H1 (cell line): ENCODE data around the gene SPOCK1. TPM values are rescaled to one million over a fixed set of nuclear protein-coding genes. Genes with fewer than 3 reads are reported as not detected.

ENCODE experiments used
- E2F6 ChIP-seq: IDR thresholded peaks from 2 replicates; pipeline ENCODE4 v1.6.1; 2012; ENCODE audit warnings: inconsistent platforms
- PHF8 ChIP-seq: fragments of 200-600 bp; sonication (generic); conservative IDR thresholded peaks from 2 replicates; pipeline ENCODE4 v1.7.1; 2012; ENCODE audit warnings: low read depth, mild to moderate bottlenecking, inconsistent platforms, low read length, moderate library complexity
- RFX5 ChIP-seq: IDR thresholded peaks from 2 replicates; pipeline ENCODE4 v1.6.1; 2011; ENCODE audit warnings: low read depth, low read length, improper control_type of control experiment, borderline replicate concordance
- SIX5 ChIP-seq: IDR thresholded peaks from 2 replicates; pipeline ENCODE4 v1.6.1; 2011; ENCODE audit warnings: mild to moderate bottlenecking, low read depth, low read length
- TAF7 ChIP-seq: optimal IDR thresholded peaks from 2 replicates; pipeline ENCODE3; 2011; ENCODE audit warnings: low read depth, mild to moderate bottlenecking, inconsistent platforms, low read length, moderate library complexity, borderline replicate concordance
- TCF12 ChIP-seq: IDR thresholded peaks from 2 replicates; pipeline ENCODE4 v1.6.1; 2011; ENCODE audit warnings: low read depth, mild to moderate bottlenecking, low read length
- polyA plus RNA-seq, 7 experiments: library from polyadenylated mRNA; depleted of rRNA in 3 of 7; stranded (reverse) in 5 of 7; unstranded in 2 of 7; fragments of >200 nt in 5 of 7; fragments of 200-250 nt in 2 of 7; gene quantifications; 1 replicate in 5 of 7; 2 replicates in 1 of 7; 4 replicates in 1 of 7; pipeline versions ENCODE4 v1.2.1 to v1.2.3, GENCODE V29; 2011 to 2013; ENCODE audit warnings: missing spikeins in 2 of 7, mixed read lengths in 2 of 7
- total RNA-seq: library from RNA; stranded (reverse); fragmentation: NEBNext Ultra II Directional; extraction: Animal tissue kit (Norgen Biotek cat#: 25700); gene quantifications from 2 replicates; pipeline ENCODE4 v1.2.1, GENCODE V29; 2021
- TF ChIP-seq, protein P1 (sequence below): fragments of 300-600 bp; sonication (generic); IDR thresholded peaks from 2 replicates; pipeline ENCODE4 v1.7.1; 2012; ENCODE audit warnings: low read length, moderate library complexity, mild to moderate bottlenecking, inconsistent platforms; ENCODE audit not compliant: insufficient replicate concordance

SPOCK1 gene
- total and polyA plus RNA-seq, 2 of the 8 experiments (the other 6 are each of a cell fraction or from before 2014, with no cell fraction given), result 6.9 to 18.1 TPM

DNA sequence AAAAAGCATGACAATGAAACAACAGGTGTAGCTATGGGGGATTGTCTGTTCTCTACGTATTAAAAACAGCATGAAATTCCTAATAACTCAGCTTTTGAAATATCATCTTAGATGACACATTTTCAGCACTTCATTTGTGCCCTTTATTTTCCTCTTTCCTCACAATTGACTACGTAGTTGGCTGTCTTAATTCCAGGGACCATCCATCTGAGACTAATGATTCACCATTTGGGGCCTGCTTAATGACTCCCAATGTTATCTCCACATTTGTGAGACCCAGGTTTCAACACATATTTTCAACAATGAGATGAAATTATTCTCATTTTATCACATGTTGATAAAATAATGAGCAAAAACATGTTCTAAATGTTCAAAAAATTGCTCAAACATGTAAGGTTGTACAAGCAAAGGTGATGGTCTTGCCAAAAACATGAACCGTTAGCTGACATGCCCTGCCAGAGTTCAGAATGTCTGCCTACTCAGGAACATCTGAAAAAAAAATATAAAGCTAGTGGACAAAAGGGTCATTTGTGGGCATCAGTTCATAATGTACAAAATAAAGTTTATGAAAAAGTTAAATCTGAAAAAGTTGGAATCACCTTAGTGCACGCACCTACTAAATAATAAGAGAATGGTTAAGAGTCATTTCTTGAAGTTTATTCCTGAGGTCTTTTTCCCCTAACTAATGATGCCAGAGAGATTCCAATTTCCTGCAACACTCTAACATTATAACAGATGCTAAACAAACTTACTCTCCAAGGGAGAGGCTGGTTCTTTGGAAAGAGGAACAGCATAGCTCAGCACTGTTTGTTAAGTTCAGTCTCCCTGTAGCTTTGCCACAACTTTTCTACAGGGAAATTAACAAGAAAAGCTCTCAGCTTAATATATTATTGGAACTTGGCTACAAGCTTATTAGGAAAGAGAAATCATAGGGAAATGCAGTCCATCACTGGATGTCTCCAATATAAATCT is 275.5 kb downstream of the SPOCK1 start (continued):
- TF ChIP-seq TAF7, result no peak
- no peak for TF ChIP-seq TCF12
- TF ChIP-seq E2F6, result no peak
- TF ChIP-seq RFX5, result no peak
- no peak for TF ChIP-seq SIX5
- TF ChIP-seq, protein P1, sequence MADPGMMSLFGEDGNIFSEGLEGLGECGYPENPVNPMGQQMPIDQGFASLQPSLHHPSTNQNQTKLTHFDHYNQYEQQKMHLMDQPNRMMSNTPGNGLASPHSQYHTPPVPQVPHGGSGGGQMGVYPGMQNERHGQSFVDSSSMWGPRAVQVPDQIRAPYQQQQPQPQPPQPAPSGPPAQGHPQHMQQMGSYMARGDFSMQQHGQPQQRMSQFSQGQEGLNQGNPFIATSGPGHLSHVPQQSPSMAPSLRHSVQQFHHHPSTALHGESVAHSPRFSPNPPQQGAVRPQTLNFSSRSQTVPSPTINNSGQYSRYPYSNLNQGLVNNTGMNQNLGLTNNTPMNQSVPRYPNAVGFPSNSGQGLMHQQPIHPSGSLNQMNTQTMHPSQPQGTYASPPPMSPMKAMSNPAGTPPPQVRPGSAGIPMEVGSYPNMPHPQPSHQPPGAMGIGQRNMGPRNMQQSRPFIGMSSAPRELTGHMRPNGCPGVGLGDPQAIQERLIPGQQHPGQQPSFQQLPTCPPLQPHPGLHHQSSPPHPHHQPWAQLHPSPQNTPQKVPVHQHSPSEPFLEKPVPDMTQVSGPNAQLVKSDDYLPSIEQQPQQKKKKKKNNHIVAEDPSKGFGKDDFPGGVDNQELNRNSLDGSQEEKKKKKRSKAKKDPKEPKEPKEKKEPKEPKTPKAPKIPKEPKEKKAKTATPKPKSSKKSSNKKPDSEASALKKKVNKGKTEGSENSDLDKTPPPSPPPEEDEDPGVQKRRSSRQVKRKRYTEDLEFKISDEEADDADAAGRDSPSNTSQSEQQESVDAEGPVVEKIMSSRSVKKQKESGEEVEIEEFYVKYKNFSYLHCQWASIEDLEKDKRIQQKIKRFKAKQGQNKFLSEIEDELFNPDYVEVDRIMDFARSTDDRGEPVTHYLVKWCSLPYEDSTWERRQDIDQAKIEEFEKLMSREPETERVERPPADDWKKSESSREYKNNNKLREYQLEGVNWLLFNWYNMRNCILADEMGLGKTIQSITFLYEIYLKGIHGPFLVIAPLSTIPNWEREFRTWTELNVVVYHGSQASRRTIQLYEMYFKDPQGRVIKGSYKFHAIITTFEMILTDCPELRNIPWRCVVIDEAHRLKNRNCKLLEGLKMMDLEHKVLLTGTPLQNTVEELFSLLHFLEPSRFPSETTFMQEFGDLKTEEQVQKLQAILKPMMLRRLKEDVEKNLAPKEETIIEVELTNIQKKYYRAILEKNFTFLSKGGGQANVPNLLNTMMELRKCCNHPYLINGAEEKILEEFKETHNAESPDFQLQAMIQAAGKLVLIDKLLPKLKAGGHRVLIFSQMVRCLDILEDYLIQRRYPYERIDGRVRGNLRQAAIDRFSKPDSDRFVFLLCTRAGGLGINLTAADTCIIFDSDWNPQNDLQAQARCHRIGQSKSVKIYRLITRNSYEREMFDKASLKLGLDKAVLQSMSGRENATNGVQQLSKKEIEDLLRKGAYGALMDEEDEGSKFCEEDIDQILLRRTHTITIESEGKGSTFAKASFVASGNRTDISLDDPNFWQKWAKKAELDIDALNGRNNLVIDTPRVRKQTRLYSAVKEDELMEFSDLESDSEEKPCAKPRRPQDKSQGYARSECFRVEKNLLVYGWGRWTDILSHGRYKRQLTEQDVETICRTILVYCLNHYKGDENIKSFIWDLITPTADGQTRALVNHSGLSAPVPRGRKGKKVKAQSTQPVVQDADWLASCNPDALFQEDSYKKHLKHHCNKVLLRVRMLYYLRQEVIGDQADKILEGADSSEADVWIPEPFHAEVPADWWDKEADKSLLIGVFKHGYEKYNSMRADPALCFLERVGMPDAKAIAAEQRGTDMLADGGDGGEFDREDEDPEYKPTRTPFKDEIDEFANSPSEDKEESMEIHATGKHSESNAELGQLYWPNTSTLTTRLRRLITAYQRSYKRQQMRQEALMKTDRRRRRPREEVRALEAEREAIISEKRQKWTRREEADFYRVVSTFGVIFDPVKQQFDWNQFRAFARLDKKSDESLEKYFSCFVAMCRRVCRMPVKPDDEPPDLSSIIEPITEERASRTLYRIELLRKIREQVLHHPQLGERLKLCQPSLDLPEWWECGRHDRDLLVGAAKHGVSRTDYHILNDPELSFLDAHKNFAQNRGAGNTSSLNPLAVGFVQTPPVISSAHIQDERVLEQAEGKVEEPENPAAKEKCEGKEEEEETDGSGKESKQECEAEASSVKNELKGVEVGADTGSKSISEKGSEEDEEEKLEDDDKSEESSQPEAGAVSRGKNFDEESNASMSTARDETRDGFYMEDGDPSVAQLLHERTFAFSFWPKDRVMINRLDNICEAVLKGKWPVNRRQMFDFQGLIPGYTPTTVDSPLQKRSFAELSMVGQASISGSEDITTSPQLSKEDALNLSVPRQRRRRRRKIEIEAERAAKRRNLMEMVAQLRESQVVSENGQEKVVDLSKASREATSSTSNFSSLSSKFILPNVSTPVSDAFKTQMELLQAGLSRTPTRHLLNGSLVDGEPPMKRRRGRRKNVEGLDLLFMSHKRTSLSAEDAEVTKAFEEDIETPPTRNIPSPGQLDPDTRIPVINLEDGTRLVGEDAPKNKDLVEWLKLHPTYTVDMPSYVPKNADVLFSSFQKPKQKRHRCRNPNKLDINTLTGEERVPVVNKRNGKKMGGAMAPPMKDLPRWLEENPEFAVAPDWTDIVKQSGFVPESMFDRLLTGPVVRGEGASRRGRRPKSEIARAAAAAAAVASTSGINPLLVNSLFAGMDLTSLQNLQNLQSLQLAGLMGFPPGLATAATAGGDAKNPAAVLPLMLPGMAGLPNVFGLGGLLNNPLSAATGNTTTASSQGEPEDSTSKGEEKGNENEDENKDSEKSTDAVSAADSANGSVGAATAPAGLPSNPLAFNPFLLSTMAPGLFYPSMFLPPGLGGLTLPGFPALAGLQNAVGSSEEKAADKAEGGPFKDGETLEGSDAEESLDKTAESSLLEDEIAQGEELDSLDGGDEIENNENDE, result no peak
- no peak for TF ChIP-seq PHF8
